Muscle layer of duodenum (tissue), 2 donors: ENCODE measurements around the gene UGT1A9.

Source experiments
- H3K27ac ChIP-seq: one replicate; pipeline ENCODE4 v1.7.0; 2013; ENCODE audit warnings: mild to moderate bottlenecking, low read length
- H3K27me3 ChIP-seq: one replicate; pipeline ENCODE4 v1.7.0; 2013; ENCODE audit warnings: low read depth, mild to moderate bottlenecking, control low read depth, low read length
- H3K36me3 ChIP-seq, 2 donors: one replicate each; pipeline ENCODE4 v1.7.0; 2013; ENCODE audit warnings: low read length in 2 of 2, control low read depth in 1 of 2, mild to moderate bottlenecking in 1 of 2; ENCODE audit not compliant: insufficient read depth in 2 of 2, control insufficient read depth in 1 of 2
- H3K4me1 ChIP-seq, 2 donors: one replicate each; pipeline ENCODE4 v1.7.0; 2013; ENCODE audit warnings: low read length in 2 of 2, mild to moderate bottlenecking in 2 of 2, control low read depth in 1 of 2, moderate library complexity in 1 of 2; ENCODE audit not compliant: insufficient read depth in 2 of 2, control insufficient read depth in 1 of 2
- H3K4me3 ChIP-seq, 2 donors: one replicate each; pipeline ENCODE4 v1.7.0; 2013; ENCODE audit warnings: low read length in 2 of 2, low read depth in 1 of 2, mild to moderate bottlenecking in 1 of 2
- H3K9me3 ChIP-seq, 2 donors: one replicate each; pipeline ENCODE4 v1.7.0; 2013; ENCODE audit warnings: low read length in 2 of 2, control low read depth in 1 of 2, mild to moderate bottlenecking in 1 of 2; ENCODE audit not compliant: control insufficient read depth in 1 of 2
- donor health status: healthy.

The UGT1A9 gene

DNA sequence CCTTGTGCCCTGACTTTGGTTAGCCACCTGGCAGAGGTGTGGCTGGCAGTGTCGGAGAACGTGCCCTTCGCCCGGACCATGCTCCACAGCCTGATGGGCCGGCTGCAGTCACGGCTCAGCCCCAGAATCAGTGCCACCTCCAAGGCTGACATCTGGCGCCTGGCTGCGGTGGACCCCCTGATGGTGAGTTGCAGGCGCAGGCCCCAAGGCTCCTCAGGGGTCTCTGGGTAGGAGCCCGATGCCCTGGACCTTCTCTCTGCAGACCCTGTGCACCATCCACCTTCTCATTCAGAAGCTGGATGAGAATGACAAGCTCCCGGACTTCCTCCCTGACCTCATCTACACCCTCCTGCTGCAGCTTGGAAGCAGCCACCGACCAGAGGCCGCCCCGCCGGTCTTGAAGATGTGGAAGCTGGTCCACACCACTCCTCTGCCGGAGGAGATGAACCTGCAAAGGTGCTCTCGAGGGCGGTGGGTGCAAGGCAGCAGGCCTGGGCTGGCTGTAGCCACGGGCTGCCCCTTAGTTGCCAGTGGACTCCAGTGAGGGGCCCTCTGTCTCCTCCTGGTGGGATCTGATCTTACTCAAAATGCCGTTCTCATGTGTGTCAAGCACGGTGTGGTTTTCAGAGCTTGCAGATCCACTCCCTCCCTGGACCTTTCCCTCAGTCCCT, 150.5 kb downstream of the UGT1A9 start:
- H3K36me3 ChIP-seq = no peaks in the 10 kb centered on the region
- no peak overlapping the region for H3K4me3 ChIP-seq
- no peaks in the 10 kb centered on the region for H3K9me3 ChIP-seq
- no peak overlapping the region for H3K27ac ChIP-seq
- H3K4me1 ChIP-seq = no peaks in the 10 kb centered on the region
- no peaks in the 10 kb centered on the region for H3K27me3 ChIP-seq
